Renal cortex interstitium (tissue), 11 donors: ENCODE measurements around the gene CBL. TPM values are rescaled to one million over a fixed set of nuclear protein-coding genes. Genes with fewer than 3 reads are reported as not detected.

ENCODE experiments used
- DNase-seq, 11 donors: peaks; one replicate each; pipeline ENCODE4 v3.0.0-alpha.2; 2013; ENCODE audit warnings: low read depth in 9 of 11, low spot score in 4 of 11; ENCODE audit errors: extremely low read depth in 1 of 11
- polyA plus RNA-seq, 3 donors: library from polyadenylated mRNA; unstranded; fragments of 120-200 nt; gene quantifications; one replicate each; pipeline ENCODE4 v1.2.1, GENCODE V29; 2013; ENCODE audit not compliant: insufficient read length in 3 of 3

The CBL gene
- polyA plus RNA-seq, 3 donors, result 16.6 to 23.2 (median 20.3) TPM

DNA sequence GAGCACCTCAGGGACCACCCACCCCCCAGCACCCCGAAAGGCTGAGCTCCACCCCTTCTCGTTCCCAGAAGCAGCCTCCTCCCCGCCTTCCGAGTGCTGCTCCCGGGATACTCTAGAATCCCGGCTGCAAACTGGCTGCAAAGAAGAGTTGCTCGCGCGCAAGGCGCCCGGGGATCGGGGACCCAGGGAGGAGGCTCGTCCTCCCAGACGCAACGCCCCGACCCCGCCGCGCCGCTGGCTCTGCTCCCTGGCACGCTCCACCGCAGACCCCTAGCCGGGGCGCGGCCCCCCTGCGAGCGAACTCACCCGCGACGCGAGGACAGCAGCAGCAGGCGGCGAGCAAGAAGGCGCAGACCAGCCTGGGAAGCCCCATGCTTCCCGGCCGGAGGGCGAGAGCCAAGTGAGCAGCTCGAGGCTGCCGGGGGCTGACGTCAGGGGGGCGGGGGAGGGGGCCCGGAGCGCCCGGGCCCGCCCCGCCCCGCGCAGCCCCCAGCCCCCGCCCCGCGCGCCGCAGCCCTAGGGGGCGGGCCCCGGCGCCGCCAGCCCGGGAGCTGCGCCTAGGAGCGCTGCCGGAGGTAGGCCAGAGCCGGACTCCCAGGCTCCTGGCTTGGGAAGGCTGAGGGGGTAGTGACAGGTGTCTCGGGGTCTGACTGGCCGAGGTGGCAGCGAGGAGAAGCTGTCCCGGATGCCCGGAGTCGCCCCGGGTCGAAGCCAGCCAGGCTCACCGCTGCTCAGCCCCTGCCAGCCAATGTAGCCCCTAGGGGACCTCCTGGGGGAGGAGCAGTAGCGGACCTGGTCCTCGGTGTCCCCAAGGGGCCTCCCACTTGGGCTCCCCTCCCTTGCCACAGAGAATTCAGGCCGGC, 110.8 kb downstream of the CBL start, which contains the start of gene MCAM:
TSS of gene MCAM (minus strand) at position 402 of the 863 bp plus-strand sequence. CDS start at position 373, 29 bp downstream.
- DNase-seq, result peak in 1 of 11 donors; percentile 38

DNA sequence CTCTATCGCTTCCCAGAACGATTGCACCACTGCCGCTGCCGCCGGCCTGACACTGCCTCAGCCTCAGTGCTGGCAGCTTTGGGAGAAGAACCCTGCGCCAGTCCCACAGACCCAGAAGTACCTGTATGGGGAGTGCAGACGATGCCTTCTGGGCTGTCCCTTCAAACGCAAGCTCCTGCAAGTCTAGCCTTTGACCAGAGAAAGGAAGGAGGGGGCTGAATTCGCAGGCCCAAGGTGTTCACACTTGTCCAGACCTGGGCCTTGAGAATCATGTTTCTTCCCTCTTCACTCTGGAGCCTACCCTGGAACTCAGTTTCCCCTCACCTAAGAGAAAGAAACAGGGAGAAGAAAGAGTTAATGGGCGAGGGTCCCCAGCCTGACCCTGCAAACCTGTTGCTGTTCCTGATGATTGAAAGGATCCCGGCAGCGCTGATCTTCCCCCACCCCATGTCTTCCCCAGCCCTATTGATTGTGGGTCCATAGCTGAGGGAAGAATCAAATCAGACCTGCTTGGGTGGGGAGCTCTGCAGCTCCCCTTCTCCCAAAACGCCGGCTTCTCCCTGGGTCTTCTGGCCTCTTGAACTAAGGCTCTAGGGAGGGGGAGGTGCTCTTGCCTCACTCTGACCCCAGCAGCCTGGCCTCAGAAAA, 111.6 kb downstream of the CBL start:
- DNase-seq, result no peak

GRCh38 chr11:119318240-119319135, 112.3 kb downstream of the CBL start:
- no peak for DNase-seq

DNA sequence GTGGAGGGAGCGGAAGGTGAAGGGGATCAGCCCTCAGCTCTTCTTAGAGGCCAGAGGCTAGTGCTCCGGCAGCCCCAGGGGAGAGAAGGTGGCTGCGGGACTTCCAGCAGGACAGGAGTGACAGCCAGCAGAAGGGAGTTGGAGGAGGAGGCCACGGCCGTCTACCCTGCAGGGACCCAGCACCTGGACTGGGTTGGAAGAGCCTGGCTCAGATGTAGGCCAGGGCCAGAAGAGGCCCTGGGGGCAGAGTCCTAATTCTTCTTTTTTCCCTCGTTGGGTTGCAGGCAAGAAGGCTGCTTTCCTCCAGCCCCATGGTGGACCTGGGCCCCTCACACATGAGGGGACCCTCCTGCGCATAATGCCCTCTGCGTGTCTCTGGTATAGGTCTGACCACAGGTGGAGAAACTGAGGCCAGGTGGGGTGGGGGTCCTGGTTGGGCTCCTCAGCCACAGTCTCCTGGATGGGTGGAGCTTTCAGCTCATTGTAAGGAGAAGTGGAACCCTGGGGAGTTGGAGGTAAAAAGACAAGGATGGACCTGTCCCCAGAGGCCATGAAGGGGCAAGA, 113.1 kb downstream of the CBL start:
- DNase-seq, result no peak

- no peak for DNase-seq
Observed at GRCh38 chr11:119319700-119320239, 113.6 kb downstream of the CBL start.

DNA sequence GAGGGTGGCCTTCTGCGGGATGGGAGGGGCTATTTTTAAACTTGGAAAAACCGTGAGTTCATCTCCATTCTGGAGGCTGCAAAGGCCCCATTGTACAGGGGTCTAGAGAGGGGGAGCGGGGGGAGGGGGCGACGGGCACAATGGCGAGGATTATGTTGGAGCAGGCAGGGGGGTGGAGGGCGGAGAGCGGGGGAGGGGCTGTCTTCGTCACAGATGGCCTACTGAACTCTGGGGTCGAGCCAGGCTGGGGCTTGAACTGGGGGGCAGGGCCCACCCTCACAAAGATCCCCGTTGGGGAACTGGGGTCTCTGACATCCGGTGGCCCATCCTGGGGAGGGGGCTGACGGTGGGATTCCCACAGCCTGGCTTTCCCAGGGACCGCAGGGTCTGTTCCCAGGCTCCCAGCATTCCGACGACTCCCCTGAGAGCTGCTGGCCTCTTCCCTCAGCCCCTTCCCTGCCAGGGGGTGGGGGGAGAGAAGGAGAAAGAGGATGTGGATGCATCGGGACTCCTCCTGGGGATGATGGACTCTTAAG, 114.2 kb downstream of the CBL start:
- DNase-seq, result no peak

- DNase-seq, result peak in 1 of 11 donors; percentile 56
Observed at GRCh38 chr11:119320776-119321524, 114.8 kb downstream of the CBL start.

- no peak for DNase-seq
Observed at GRCh38 chr11:119322360-119322739, 116.2 kb downstream of the CBL start.

- DNase-seq, result no peak
Observed at GRCh38 chr11:119322921-119323531, 116.9 kb downstream of the CBL start.

DNA sequence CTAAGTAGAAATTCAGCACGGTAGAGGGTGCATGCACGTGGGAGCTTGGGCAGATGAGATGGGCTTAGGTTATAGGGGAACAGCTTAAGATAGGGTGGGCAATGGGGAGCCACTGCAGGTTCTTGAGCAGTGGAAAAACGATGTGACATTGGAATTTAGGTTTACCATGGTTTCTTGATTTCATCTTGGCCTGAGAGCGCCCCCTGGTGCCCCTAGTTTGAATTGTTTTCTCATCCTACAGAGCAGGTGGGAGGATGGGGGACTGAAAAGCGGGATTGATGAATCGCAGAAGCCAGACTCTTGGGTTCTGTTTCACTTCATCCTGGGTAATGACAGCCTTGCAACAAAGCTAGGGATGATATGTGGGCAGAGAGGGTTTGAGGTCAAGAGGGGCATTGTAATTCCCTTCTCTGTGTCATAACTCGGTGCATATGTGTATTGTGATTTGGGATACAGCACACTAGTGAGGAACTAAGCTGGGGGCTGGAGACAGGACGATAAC, 117.4 kb downstream of the CBL start:
- peak in 2 of 11 donors; percentile 74 to 80 for DNase-seq

GRCh38 chr11:119324189-119324588, 118.0 kb downstream of the CBL start:
- DNase-seq, result no peak

DNA sequence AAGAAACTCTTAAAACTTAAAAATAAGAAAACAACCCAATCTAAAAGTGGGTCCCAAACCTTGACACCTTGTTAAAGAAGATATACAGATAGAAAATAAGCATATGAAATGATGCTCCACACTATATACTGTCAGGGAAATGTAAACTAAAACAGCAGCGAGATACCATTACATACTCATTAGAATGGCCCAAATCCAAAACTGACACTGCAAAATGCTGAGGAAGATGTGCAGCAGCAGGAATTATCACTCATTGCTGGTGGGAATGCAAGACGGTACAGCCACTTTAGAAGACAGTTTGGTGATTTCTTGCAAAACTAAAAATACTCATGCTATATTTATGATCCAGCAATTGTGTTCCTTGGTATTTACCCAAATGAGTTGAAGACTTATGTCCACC, 123.2 kb downstream of the CBL start:
- DNase-seq, result no peak

GRCh38 chr11:119330237-119330636, 124.1 kb downstream of the CBL start:
- DNase-seq, result no peak

DNA sequence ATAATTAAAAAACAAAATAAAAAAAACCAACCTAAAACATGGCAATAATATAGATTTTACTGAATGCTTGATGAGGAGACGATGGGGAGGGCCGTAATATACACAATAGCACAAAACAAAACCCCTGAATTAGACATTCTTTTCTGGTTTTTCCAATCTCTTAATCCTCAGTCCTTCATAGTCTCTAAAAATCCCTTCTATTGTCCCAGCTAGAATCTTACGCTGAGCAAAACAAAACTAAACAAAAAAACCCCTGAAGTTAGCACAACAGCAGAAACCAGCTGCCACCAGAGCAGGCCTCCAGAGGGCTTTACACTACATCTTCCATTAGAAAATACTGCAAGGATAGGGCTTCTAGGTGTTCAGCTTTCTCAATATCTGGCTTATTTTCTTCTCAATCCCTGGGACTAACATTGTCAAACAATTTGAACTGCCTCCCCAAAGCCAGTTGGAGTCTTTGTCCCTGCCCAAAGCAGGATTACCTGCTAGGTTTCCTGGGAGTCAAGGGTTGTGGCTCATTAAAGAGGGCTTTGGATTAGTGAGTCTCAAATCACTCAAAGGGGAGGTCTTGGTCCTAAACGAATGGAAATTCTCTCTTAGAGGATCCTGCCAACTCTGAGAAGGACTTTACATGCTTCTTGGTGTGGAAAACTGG, 126.1 kb downstream of the CBL start:
- DNase-seq, result no peak

DNA sequence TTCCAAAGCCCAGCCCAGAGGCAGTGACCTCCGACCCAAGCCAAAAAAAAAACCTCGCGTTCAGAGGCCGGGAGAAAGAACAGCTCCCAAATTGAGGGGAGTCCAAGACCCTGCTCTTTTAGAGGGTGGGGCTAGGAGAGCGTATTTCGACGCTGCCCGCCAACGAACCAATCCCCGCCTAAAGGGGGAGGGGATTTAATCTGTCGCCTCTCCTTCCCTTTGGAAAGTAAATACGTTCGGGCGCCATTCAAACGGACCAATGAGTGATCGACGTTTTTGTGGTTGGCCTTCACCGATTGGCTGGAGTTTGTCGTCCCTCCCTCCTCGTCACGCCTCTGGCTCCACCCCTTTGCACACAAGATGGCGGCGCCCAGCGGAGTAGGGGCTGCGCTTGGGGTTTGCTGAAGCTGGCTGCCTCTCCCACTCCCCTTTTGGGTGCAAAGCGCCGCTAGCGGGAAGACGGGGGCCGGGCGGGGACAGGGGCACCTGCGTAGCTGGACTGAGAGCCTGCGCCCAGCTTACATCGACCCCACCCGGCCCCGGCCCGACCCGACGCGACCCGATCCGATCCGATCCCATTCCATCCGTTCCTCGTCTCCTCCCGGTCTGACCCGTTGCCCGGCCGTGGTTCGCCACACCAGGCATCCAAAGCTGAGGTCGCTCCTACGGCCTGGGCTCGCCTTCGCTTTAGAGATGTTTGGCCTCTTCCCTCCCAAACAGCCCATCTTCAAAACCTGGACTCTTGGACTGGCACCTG, 128.2 kb downstream of the CBL start, which contains the start of gene RNF26:
TSS of gene RNF26 (plus strand) at position 354 of the 757 bp plus-strand sequence. CDS start 596 bp downstream, outside the sequence.
- peak; percentile 96 to 99 (median 97) for DNase-seq

DNA sequence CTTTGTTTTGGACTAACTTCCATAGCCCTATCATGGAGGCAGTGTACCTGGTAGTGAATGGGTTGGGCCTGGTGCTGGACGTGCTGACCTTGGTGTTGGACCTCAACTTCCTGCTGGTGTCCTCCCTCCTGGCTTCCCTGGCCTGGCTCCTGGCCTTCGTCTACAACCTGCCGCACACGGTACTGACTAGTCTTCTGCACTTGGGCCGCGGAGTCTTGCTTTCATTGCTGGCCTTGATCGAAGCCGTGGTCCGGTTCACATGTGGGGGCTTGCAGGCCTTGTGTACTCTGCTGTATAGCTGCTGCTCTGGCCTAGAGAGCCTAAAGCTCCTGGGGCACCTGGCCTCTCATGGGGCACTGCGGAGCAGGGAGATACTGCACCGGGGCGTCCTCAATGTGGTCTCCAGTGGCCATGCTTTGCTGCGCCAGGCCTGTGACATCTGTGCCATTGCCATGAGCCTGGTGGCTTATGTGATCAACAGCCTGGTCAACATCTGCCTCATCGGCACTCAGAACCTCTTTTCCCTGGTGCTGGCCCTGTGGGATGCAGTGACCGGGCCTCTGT, 129.0 kb downstream of the CBL start:
- DNase-seq, result no peak
